Measurements from ENCODE around the gene POPDC2.

POPDC2 gene

GRCh38 chr3:119611664-119612063, 48.7 kb downstream of the POPDC2 start:
- Histone ChIP-seq H3K4me3 (ENCODE audit: low read depth, low read length) (no peak overlapping the region), H3K4me1 (ENCODE audit: control insufficient read depth, insufficient read depth, low read length) (no peaks in the 10 kb centered on the region), H3K36me3 (ENCODE audit: control insufficient read depth in 2 of 2, insufficient read depth in 1 of 2, low read length in 2 of 2) (no peaks in the 10 kb centered on the region), H3K9me3 (ENCODE audit: control insufficient read depth, insufficient read depth, low read depth, low read length) (no peaks in the 10 kb centered on the region), H3K27ac (ENCODE audit: extremely low read depth, low read depth, low read length) (no peak overlapping the region)
- ChIA-PET POLR2A (no interaction called here), CTCF (no interaction called here)
- TF ChIP-seq ZNF248 (tag by site-specific recombination; IDR thresholded peaks at IDR 0.05) (no peak), ZNF362 (tag by site-specific recombination; IDR thresholded peaks at IDR 0.05) (no peak), ZFP69B (tag by site-specific recombination; IDR thresholded peaks at IDR 0.05) (no peak), TSHZ1 (tag by site-specific recombination; IDR thresholded peaks at IDR 0.05; ENCODE audit: borderline replicate concordance) (no peak), ZNF138 (tag by site-specific recombination; IDR thresholded peaks at IDR 0.05; ENCODE audit: borderline replicate concordance) (no peak), ZNF239 (tag by site-specific recombination; IDR thresholded peaks at IDR 0.05) (no peak)

GRCh38 chr3:119609301-119609700, 51.1 kb downstream of the POPDC2 start:
- TF ChIP-seq ZNF654 (tag by site-specific recombination; IDR thresholded peaks at IDR 0.05; ENCODE audit: low read depth), result no peak
- TF ChIP-seq ZNF394 (tag by site-specific recombination; IDR thresholded peaks at IDR 0.05; ENCODE audit: borderline replicate concordance), result no peak
- TF ChIP-seq MZF1 (tag by site-specific recombination; IDR thresholded peaks at IDR 0.05; ENCODE audit: borderline replicate concordance), result no peak
- POLR2A ChIA-PET, result no interaction called here
- no peak overlapping the region for H3K27ac ChIP-seq (ENCODE audit: extremely low read depth, low read depth, low read length)
- H3K9me3 ChIP-seq (ENCODE audit: control insufficient read depth, insufficient read depth, low read depth, low read length), result no peaks in the 10 kb centered on the region
- H3K4me3 ChIP-seq (ENCODE audit: low read depth, low read length), result no peak overlapping the region
- CTCF ChIA-PET, result no interaction called here
- H3K4me1 ChIP-seq (ENCODE audit: control insufficient read depth, insufficient read depth, low read length), result no peaks in the 10 kb centered on the region
- no peaks in the 10 kb centered on the region for H3K36me3 ChIP-seq (ENCODE audit: control insufficient read depth in 2 of 2, insufficient read depth in 1 of 2, low read length in 2 of 2)

GRCh38 chr3:119608405-119609000, 51.9 kb downstream of the POPDC2 start:
- Histone ChIP-seq H3K4me3 (ENCODE audit: low read depth, low read length) (no peak overlapping the region), H3K27ac (ENCODE audit: extremely low read depth, low read depth, low read length) (no peak overlapping the region), H3K36me3 (ENCODE audit: control insufficient read depth in 2 of 2, insufficient read depth in 1 of 2, low read length in 2 of 2) (no peaks in the 10 kb centered on the region), H3K4me1 (ENCODE audit: control insufficient read depth, insufficient read depth, low read length) (no peaks in the 10 kb centered on the region), H3K9me3 (ENCODE audit: control insufficient read depth, insufficient read depth, low read depth, low read length) (no peaks in the 10 kb centered on the region)
- ChIA-PET CTCF (no interaction called here), POLR2A (no interaction called here)
- TF ChIP-seq ZNF266 (tag by site-specific recombination; IDR thresholded peaks at IDR 0.05; ENCODE audit: low read depth) (no peak), KLF8 (tag by site-specific recombination; IDR thresholded peaks at IDR 0.05) (no peak), ZBTB11 (tag by site-specific recombination; conservative IDR thresholded peaks at IDR 0.05; ENCODE audit: low read depth) (no peak)
